ENCODE measurements around the gene PPP2R2B. TPM values are rescaled to one million over a fixed set of nuclear protein-coding genes. Genes with fewer than 3 reads are reported as not detected.

The PPP2R2B gene
- polyA plus RNA-seq, 3 donors: 0.08 TPM; not detected in 2

- intact Hi-C loops (cut with micrococcal nuclease): no loop called here
- no peaks in the 10 kb centered on the region for H3K36me3 ChIP-seq (replicated peaks in 1 of 2; ENCODE audit: control insufficient read depth in 1 of 2, insufficient read depth in 2 of 2, low read length in 2 of 2)
- no peaks in the 10 kb centered on the region for H3K27me3 ChIP-seq (ENCODE audit: control insufficient read depth in 2 of 2, insufficient read depth in 2 of 2, low read length in 2 of 2)
- Mint-ChIP-seq H3K36me3 (no peaks in the 10 kb centered on the region), H3K27ac (no peak overlapping the region), H3K9me3 (no peaks in the 10 kb centered on the region), H3K4me1 (no peaks in the 10 kb centered on the region), H3K27me3 (ENCODE audit: low read depth in 3 of 3) (peaks cover 0 to 8% (median 0%) of the 10 kb centered on the region in 3 donors), H3K4me3 (no peak overlapping the region)
- no peak overlapping the region for H3K4me3 ChIP-seq (replicated peaks in 1 of 3; ENCODE audit: low read depth in 2 of 3, low read length in 3 of 3)
- H3K4me2 ChIP-seq (replicated peaks; ENCODE audit: extremely low read depth, low read length, poor library complexity, severe bottlenecking): no peak overlapping the region
- H2AFZ ChIP-seq (ENCODE audit: insufficient read depth, low read depth, low read length, poor library complexity, severe bottlenecking): no peak overlapping the region
- no CpG with 5 or more reads among the region's 2 CpGs for WGBS (ENCODE audit: insufficient coverage)
- no peak for TF ChIP-seq CTCF (IDR thresholded peaks at IDR 0.05)
- no peaks in the 10 kb centered on the region for H3K4me1 ChIP-seq (ENCODE audit: control insufficient read depth in 1 of 2, insufficient read depth in 2 of 2, low read length in 2 of 2)
- no peaks in the 10 kb centered on the region for H4K20me1 ChIP-seq (ENCODE audit: insufficient read depth, low read length)
- H3K27ac ChIP-seq (ENCODE audit: low read depth in 1 of 2, low read length in 2 of 2): no peak overlapping the region
- H3K9ac ChIP-seq (ENCODE audit: insufficient read depth, low read length, poor library complexity, severe bottlenecking): no peak overlapping the region
- no peaks in the 10 kb centered on the region for H3K9me3 ChIP-seq (replicated peaks in 1 of 2; ENCODE audit: control insufficient read depth in 1 of 2, insufficient read depth in 1 of 2, low read length in 2 of 2)
- DNase-seq: no peak
- H3K79me2 ChIP-seq (ENCODE audit: insufficient read depth, low read length): no peaks in the 10 kb centered on the region
Observed at GRCh38 chr5:146595088-146595487, 283.5 kb downstream of the PPP2R2B start.

DNA sequence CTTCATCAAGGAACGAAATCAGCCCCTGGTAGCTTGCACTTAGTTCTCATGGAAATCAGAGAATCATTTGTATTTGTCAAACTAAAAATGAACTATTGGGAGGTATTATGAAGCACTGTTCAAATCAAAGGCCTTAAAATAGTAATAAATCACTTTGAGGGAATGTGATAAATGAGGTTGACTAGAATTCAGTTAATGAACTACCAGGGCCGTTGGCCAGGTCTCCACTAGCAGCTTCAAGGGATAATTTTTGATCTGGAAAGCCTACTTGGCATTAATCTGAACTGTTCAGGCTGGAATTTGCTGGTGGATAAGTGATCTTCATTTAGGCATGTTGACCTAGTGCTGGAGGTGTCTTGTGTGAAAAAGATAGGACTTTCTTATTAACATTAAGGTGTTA, 286.2 kb downstream of the PPP2R2B start:
- H3K4me3 Mint-ChIP-seq: no peak overlapping the region

More for the DNA sequence above, 286.2 kb downstream of the PPP2R2B start:
- Mint-ChIP-seq H3K27me3 (ENCODE audit: low read depth in 3 of 3) (peaks cover 0 to 8% (median 0%) of the 10 kb centered on the region in 3 donors), H3K27ac (no peak overlapping the region), H3K36me3 (no peaks in the 10 kb centered on the region), H3K9me3 (peaks cover 0 to 2% (median 0%) of the 10 kb centered on the region in 7 donors), H3K4me1 (no peaks in the 10 kb centered on the region)
- whole genome bisulfite sequencing (ENCODE audit: insufficient coverage): 80% methylated on average over 1 of the region's 2 CpGs
- Histone ChIP-seq H3K4me3 (replicated peaks in 1 of 3; ENCODE audit: low read depth in 2 of 3, low read length in 3 of 3) (no peak overlapping the region), H3K36me3 (replicated peaks in 1 of 2; ENCODE audit: control insufficient read depth in 1 of 2, insufficient read depth in 2 of 2, low read length in 2 of 2) (no peaks in the 10 kb centered on the region), H4K20me1 (ENCODE audit: insufficient read depth, low read length) (no peaks in the 10 kb centered on the region), H3K9me3 (replicated peaks in 1 of 2; ENCODE audit: control insufficient read depth in 1 of 2, insufficient read depth in 1 of 2, low read length in 2 of 2) (no peaks in the 10 kb centered on the region), H3K27ac (ENCODE audit: low read depth in 1 of 2, low read length in 2 of 2) (no peak overlapping the region), H3K4me1 (ENCODE audit: control insufficient read depth in 1 of 2, insufficient read depth in 2 of 2, low read length in 2 of 2) (no peaks in the 10 kb centered on the region), H3K79me2 (ENCODE audit: insufficient read depth, low read length) (no peaks in the 10 kb centered on the region), H3K27me3 (ENCODE audit: control insufficient read depth in 2 of 2, insufficient read depth in 2 of 2, low read length in 2 of 2) (no peaks in the 10 kb centered on the region), H2AFZ (ENCODE audit: insufficient read depth, low read depth, low read length, poor library complexity, severe bottlenecking) (no peak overlapping the region), H3K9ac (ENCODE audit: insufficient read depth, low read length, poor library complexity, severe bottlenecking) (no peak overlapping the region), H3K4me2 (replicated peaks; ENCODE audit: extremely low read depth, low read length, poor library complexity, severe bottlenecking) (no peak overlapping the region)
- no peak for TF ChIP-seq CTCF (IDR thresholded peaks at IDR 0.05)
- intact Hi-C loops (cut with micrococcal nuclease): no loop called here
- DNase-seq: no peak
